Heart left ventricle (tissue), 13 donors: ENCODE measurements around the gene TOP1.

ENCODE experiments used
- POLR2A ChIP-seq, 2 donors: fragments of 450-650 bp; IDR thresholded peaks; one replicate each; pipeline ENCODE4 v1.6.1; 2017; ENCODE audit warnings: antibody characterized with exemption in 2 of 2, mild to moderate bottlenecking in 2 of 2, moderate library complexity in 2 of 2
- TF ChIP-seq, protein P1 (sequence below), 12 donors: fragments of 200-600 bp; sonication (generic) in 4 of 12; IDR thresholded peaks; one replicate each; pipeline versions ENCODE4 v1.5.0 to v1.8.0; 2018 to 2022; ENCODE audit warnings: antibody characterized with exemption in 12 of 12, mild to moderate bottlenecking in 5 of 12
- donor health status: ischemic (EF 13 %, LVEDD 7.1; RV severe dilation, severe dysfunction).
- donor health status: DM: no; HTN: yes; CAD: no.
- donor health status: DM: no; HTN: no; CAD: no.
- donor health status: ischemic (EF 25% LVEDD 6.9; RV normal size, moderate dysfunction).
- donor health status: ischemic (EF 25% LVEDD 5.7; RV mildly dilated, moderate dysfunction).
- donor health status: ischemic (EF 35%, LVEDD 5.7; RV mildly dilated, moderate dysfunction).
- donor health status: nonischemic (EF 11% LVEDD 7.7; RV severe dilation, severe dysfunction).
- donor health status: DM: yes; HTN: yes; CAD: no.
- donor health status: PGD.
- donor health status: ischemic (EF 29% LVEDD 5.4; RV normal size, mild dysfunction).
- donor health status: nonischemic (EF 23%, LVEDD 6.1; RV moderate dilation, normal function).

DNA sequence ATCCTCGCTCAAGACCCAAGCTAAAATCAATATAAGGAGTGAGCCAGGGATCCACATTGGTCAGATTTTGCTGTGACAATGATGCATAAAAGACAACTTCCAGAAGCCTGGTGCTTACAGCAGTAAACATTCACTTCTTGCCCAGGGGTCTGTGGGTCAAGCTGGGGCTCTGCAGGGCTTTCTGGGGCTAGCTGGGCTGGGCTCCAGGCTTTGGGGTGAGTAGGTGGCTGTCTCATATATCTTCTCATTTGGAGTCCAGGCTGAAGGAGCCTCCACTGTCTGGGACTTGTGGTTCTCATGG, 25.8 kb upstream of the TOP1 start:
- TF ChIP-seq, protein P1, sequence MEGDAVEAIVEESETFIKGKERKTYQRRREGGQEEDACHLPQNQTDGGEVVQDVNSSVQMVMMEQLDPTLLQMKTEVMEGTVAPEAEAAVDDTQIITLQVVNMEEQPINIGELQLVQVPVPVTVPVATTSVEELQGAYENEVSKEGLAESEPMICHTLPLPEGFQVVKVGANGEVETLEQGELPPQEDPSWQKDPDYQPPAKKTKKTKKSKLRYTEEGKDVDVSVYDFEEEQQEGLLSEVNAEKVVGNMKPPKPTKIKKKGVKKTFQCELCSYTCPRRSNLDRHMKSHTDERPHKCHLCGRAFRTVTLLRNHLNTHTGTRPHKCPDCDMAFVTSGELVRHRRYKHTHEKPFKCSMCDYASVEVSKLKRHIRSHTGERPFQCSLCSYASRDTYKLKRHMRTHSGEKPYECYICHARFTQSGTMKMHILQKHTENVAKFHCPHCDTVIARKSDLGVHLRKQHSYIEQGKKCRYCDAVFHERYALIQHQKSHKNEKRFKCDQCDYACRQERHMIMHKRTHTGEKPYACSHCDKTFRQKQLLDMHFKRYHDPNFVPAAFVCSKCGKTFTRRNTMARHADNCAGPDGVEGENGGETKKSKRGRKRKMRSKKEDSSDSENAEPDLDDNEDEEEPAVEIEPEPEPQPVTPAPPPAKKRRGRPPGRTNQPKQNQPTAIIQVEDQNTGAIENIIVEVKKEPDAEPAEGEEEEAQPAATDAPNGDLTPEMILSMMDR (IDR thresholded peaks at IDR 0.05), result no peak
- no peak for TF ChIP-seq POLR2A (IDR thresholded peaks at IDR 0.05)
